A673 (cell line): ENCODE results near the gene ANO2. TPM values are rescaled to one million over a fixed set of nuclear protein-coding genes. Genes with fewer than 3 reads are reported as not detected.

Source experiments
- BruUV-seq: library from RNA; stranded (reverse); fragments of 400-500 nt; replicated peaks from 2 replicates; lab custom pipeline; 2021; lab: Mats Ljungman, UMichigan
- CTCF ChIA-PET: fragments of 300-600 bp; sonication (Branson Sonifier 250); formaldehyde crosslinking; loops from one replicate; lab custom pipeline; 2022; ENCODE audit warnings: antibody characterized with exemption; lab: Charles Lee
- POLR2A ChIA-PET: fragments of 300-600 bp; sonication (Branson Sonifier 250); formaldehyde crosslinking; loops from one replicate; lab custom pipeline; 2022; ENCODE audit warnings: antibody characterized with exemption; ENCODE audit not compliant: low non-redundant PET; lab: Charles Lee
- DNase-seq: peaks from one replicate; pipeline ENCODE4 v3.0.0-alpha.2; 2015; ENCODE audit warnings: low spot score
- H3K27ac ChIP-seq: fragments of 200-600 bp; sonication (generic); 2 replicates; pipeline ENCODE4 v1.5.1; 2016; ENCODE audit warnings: mixed run types, low read depth, mild to moderate bottlenecking, mixed read lengths, antibody characterized with exemption, low read length; ENCODE audit not compliant: poor library complexity, severe bottlenecking
- H3K27me3 ChIP-seq: fragments of 200-600 bp; sonication (generic); replicated peaks from 2 replicates; pipeline ENCODE4 v1.6.1; 2017; ENCODE audit warnings: mixed run types, low read depth, mild to moderate bottlenecking, mixed read lengths, antibody characterized with exemption, low read length; ENCODE audit not compliant: insufficient read depth, poor library complexity
- H3K36me3 ChIP-seq: fragments of 200-600 bp; sonication (generic); 2 replicates; pipeline ENCODE4 v1.6.1; 2016; ENCODE audit warnings: mixed run types, mild to moderate bottlenecking, mixed read lengths, antibody characterized with exemption, low read length; ENCODE audit not compliant: insufficient read depth, poor library complexity, severe bottlenecking
- H3K4me1 ChIP-seq: fragments of 200-600 bp; sonication (generic); 2 replicates; pipeline ENCODE4 v1.6.1; 2017; ENCODE audit warnings: mixed run types, mild to moderate bottlenecking, mixed read lengths, antibody characterized with exemption, low read length; ENCODE audit not compliant: insufficient read depth, poor library complexity, severe bottlenecking
- H3K4me3 ChIP-seq: fragments of 200-600 bp; sonication (generic); 2 replicates; pipeline ENCODE4 v1.5.1; 2016; ENCODE audit warnings: low read depth, mixed run types, mild to moderate bottlenecking, mixed read lengths, low read length; ENCODE audit not compliant: poor library complexity, severe bottlenecking
- H3K9me3 ChIP-seq: fragments of 200-600 bp; sonication (generic); 2 replicates; pipeline ENCODE4 v1.6.1; 2016; ENCODE audit warnings: mixed run types, low read depth, mild to moderate bottlenecking, mixed read lengths, antibody characterized with exemption, low read length; ENCODE audit not compliant: poor library complexity, severe bottlenecking
- EZH2 ChIP-seq: fragments of 200-600 bp; sonication (generic); IDR thresholded peaks from 2 replicates; pipeline ENCODE4 v1.6.1; 2017; ENCODE audit warnings: borderline replicate concordance, low read depth, mild to moderate bottlenecking, mixed read lengths, antibody characterized with exemption, low read length; ENCODE audit not compliant: poor library complexity, severe bottlenecking
- intact Hi-C: fragments of 100-400 bp; cut with micrococcal nuclease; formaldehyde crosslinking; loops from one replicate; pipeline ENCODE4 v1.10.0; 2022; ENCODE audit not compliant: unreplicated experiment
- total RNA-seq: library from RNA; stranded (reverse); gene quantifications from 2 replicates; pipeline ENCODE4 v1.2.3, GENCODE V29; 2021
- TF ChIP-seq, protein P1 (sequence below): fragments of 300-800, 200-600 bp; sonication (generic); conservative IDR thresholded peaks from 2 replicates; pipeline ENCODE4 v1.5.1; 2017; ENCODE audit warnings: low read depth, mild to moderate bottlenecking, antibody characterized with exemption, low read length, moderate library complexity, mixed read lengths

The ANO2 gene
- total RNA-seq, 1 experiment from 2014 or later, result not detected

DNA sequence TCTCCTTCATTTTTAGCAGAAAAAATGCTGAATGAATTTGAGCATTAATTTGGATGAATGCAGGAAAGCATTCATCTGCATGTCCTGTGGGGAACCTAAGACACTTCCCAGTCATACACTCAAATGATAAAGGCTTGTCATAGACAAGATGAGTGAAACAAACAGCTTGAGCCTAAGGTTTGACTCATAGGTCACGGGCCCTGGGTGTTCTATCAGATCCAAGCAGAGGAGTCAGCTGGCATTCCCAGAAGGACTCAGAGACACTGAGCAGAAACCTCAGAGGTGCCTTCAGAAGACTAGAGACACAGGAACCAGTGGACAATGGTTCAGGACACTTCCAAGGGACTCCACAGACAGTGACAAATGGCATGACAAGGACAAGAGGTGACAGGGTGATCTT is 329.3 kb downstream of the ANO2 start:
- H3K27me3 ChIP-seq, result peaks cover 4% of the 10 kb centered on the region
- ChIA-PET POLR2A (no interaction called here), CTCF (no interaction called here)
- BruUV-seq, result no TSS peak
- no peaks in the 10 kb centered on the region for H3K9me3 ChIP-seq
- no peak for DNase-seq
- no peak overlapping the region for H3K27ac ChIP-seq
- H3K4me3 ChIP-seq, result no peak overlapping the region
- H3K36me3 ChIP-seq, result no peaks in the 10 kb centered on the region
- no peak for TF ChIP-seq EZH2
- TF ChIP-seq, protein P1, sequence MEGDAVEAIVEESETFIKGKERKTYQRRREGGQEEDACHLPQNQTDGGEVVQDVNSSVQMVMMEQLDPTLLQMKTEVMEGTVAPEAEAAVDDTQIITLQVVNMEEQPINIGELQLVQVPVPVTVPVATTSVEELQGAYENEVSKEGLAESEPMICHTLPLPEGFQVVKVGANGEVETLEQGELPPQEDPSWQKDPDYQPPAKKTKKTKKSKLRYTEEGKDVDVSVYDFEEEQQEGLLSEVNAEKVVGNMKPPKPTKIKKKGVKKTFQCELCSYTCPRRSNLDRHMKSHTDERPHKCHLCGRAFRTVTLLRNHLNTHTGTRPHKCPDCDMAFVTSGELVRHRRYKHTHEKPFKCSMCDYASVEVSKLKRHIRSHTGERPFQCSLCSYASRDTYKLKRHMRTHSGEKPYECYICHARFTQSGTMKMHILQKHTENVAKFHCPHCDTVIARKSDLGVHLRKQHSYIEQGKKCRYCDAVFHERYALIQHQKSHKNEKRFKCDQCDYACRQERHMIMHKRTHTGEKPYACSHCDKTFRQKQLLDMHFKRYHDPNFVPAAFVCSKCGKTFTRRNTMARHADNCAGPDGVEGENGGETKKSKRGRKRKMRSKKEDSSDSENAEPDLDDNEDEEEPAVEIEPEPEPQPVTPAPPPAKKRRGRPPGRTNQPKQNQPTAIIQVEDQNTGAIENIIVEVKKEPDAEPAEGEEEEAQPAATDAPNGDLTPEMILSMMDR, result no peak
- intact Hi-C loops, result no loop called here
- no peaks in the 10 kb centered on the region for H3K4me1 ChIP-seq

DNA sequence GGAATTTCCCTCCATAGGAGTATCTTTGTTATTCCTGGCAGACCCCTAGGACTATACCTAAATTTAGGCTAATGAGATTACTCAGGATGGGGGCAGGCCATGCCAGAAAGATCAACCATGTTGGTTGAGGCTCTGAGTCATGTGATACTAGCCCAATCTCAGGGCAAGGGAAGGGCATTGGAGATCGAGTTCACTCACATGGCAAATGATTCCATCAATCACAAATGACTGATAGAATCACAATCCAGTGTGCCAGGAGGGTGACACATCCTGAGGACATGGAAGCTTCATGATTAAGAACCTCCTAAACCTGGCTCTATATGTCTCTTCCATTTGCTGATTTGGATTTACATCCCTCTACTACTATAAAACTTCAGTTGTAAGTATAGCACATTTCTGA is 330.8 kb downstream of the ANO2 start:
- Histone ChIP-seq H3K4me1 (no peaks in the 10 kb centered on the region), H3K27ac (no peak overlapping the region), H3K27me3 (peaks cover 4% of the 10 kb centered on the region), H3K4me3 (no peak overlapping the region), H3K9me3 (no peaks in the 10 kb centered on the region), H3K36me3 (no peaks in the 10 kb centered on the region)
- no TSS peak for BruUV-seq
- intact Hi-C loops, result no loop called here
- no peak for DNase-seq
- ChIA-PET POLR2A (interaction anchor here (0.7 kb wide), 1 partner anchor 11 kb away, joined by 4 read pairs; no protein-coding TSS in a partner anchor), CTCF (no interaction called here)
- TF ChIP-seq EZH2, result no peak
- TF ChIP-seq, protein P1, result no peak

DNA sequence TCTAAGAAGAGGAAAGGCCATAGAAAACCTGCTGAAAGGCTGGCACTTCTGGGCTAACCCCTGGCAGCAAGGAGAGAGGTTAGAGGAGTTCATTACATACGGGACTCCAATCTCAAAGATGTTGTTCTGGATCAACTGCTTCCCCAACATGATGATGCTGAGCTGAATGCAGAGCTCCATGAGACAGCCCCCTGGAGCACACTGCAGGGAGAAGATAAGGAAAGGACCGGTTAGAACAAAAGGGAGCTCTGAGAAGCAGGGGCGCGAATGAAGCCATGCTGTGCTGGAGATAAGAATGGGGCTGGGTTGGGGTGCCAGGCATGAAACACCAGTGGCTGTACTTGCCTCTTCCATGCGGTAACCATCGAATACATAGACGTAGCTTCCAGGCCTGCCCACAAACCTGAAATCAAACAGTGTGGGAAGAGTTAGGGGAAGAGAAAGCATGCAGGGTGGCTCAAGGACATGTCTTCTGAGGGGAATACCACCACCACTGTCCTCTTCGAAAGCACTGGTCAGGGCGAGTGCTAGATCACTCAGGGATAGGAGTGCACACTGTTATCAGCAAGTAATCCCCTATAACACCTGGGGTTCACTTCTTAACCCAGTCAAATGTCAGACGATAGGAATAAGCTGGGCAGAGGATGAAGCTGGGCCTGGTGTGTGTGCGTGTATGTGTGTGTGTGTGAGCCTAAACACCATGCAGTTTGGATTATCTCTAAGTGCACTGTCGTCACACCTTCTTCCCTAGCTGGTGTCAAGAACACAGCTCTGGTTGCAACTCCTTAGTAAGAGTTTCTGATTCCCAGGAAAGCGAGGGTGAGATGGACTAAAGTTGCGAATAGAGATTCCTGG is 332.3 kb downstream of the ANO2 start:
- TF ChIP-seq, protein P1, result no peak
- no peak for TF ChIP-seq EZH2
- H3K4me1 ChIP-seq, result no peaks in the 10 kb centered on the region
- no peak overlapping the region for H3K27ac ChIP-seq
- no peak overlapping the region for H3K4me3 ChIP-seq
- ChIA-PET POLR2A (no interaction called here), CTCF (no interaction called here)
- peaks cover 4% of the 10 kb centered on the region for H3K27me3 ChIP-seq
- no peak for DNase-seq
- intact Hi-C loops, result no loop called here
- H3K36me3 ChIP-seq, result no peaks in the 10 kb centered on the region
- BruUV-seq, result no TSS peak
- no peaks in the 10 kb centered on the region for H3K9me3 ChIP-seq
